K562 (cell line): Measurements from ENCODE around the gene TMEM207. TPM values are rescaled to one million over a fixed set of nuclear protein-coding genes. Genes with fewer than 3 reads are reported as not detected.

Experiments used
- ATAC-seq: fragments of 200-7000 bp; cut with Tn5 transposase; 3 replicates; pipeline ENCODE4 v1.9.1; 2020; ENCODE audit warnings: moderate library complexity
- Bru-seq: library from RNA; stranded (reverse); fragments of 400-500 nt; gene quantifications from one replicate; lab custom pipeline; 2021; lab: Mats Ljungman, UMichigan
- BruChase-seq, 2 experiments: library from RNA; stranded (reverse); fragments of 400-500 nt; gene quantifications; one replicate each; lab custom pipeline; 2021; lab: Mats Ljungman, UMichigan
- BruUV-seq: library from RNA; stranded (reverse); fragments of 400-500 nt; replicated peaks from 2 replicates; lab custom pipeline; 2021; lab: Mats Ljungman, UMichigan
- CTCF ChIA-PET: fragments of 300-600 bp; formaldehyde crosslinking; extraction: SDS; loops from one replicate; lab custom pipeline; 2021; ENCODE audit warnings: low intra/inter-chr PET ratio; lab: Yijun Ruan, JAX
- POLR2A ChIA-PET: fragments of 300-600, 350-650 bp; sonication (Branson Sonifier 250); formaldehyde crosslinking; extraction: SDS; loops from one replicate; lab custom pipeline; 2021; ENCODE audit warnings: antibody characterized with exemption, inconsistent platforms; lab: Yijun Ruan, JAX
- DNase-seq, 4 experiments: peaks; one replicate each; pipeline versions ENCODE4 v3.0.0 to v3.0.0-alpha.2; 2011 to 2018; ENCODE audit warnings: low spot score in 3 of 4, mixed read lengths in 3 of 4; ENCODE audit errors: extremely low read depth in 1 of 4
- FAIRE-seq: peaks from 2 replicates; lab custom pipeline; 2011; peaks lifted over from hg19 to GRCh38; lab: Jason Lieb, UNC
- H2AFZ ChIP-seq: 2 replicates; pipeline ENCODE4 v1.6.0; 2011; ENCODE audit warnings: low read depth, low read length, control low read depth, inconsistent platforms
- H3K27ac ChIP-seq: fragments of 200-600 bp; 3 replicates; pipeline ENCODE4 v1.8.0; 2011; ENCODE audit warnings: low read depth, mild to moderate bottlenecking, control low read depth, inconsistent platforms, low read length, moderate library complexity, mixed read lengths; ENCODE audit errors: extremely low read depth
- H3K27me3 ChIP-seq, 2 experiments: fragments of 300-600 bp in 1 of 2; 2 replicates in 1 of 2; 3 replicates in 1 of 2; pipeline versions ENCODE4 v1.6.0 to v1.8.0; 2011; ENCODE audit warnings: inconsistent platforms in 2 of 2, low read length in 2 of 2, mild to moderate bottlenecking in 1 of 2, mixed read lengths in 1 of 2, moderate library complexity in 1 of 2; ENCODE audit not compliant: control insufficient read depth in 2 of 2, insufficient read depth in 2 of 2
- H3K36me3 ChIP-seq: fragments of 300-600 bp; 3 replicates; pipeline ENCODE4 v1.8.0; 2011; ENCODE audit warnings: mild to moderate bottlenecking, low read length, inconsistent platforms; ENCODE audit not compliant: control insufficient read depth, insufficient read depth
- H3K4me1 ChIP-seq, 2 experiments: fragments of 200-600 bp in 1 of 2; replicated peaks in 1 of 2; 2 replicates in 1 of 2; 3 replicates in 1 of 2; pipeline versions ENCODE4 v1.5.1 to v1.8.0; 2011; ENCODE audit warnings: inconsistent platforms in 2 of 2, low read length in 2 of 2, mild to moderate bottlenecking in 1 of 2, mixed read lengths in 1 of 2, moderate library complexity in 1 of 2; ENCODE audit not compliant: control insufficient read depth in 2 of 2, insufficient read depth in 2 of 2
- H3K4me2 ChIP-seq: 2 replicates; pipeline ENCODE4 v1.6.1; 2011; ENCODE audit warnings: low read length, control low read depth, inconsistent platforms, mixed read lengths; ENCODE audit not compliant: insufficient read depth
- H3K4me3 ChIP-seq: fragments of 200-600 bp; sonication (generic), shearing (Covaris generic); 2 replicates; pipeline ENCODE4 v1.5.1; 2016; ENCODE audit warnings: control low read depth, inconsistent platforms
- H3K79me2 ChIP-seq: fragments of 200-600 bp; 3 replicates; pipeline ENCODE4 v1.8.0; 2011; ENCODE audit warnings: low read length, inconsistent platforms; ENCODE audit not compliant: control insufficient read depth, insufficient read depth
- H3K9ac ChIP-seq, 2 experiments: 2 replicates each; pipeline versions ENCODE4 v1.6.0 to v1.6.1; 2011; ENCODE audit warnings: low read depth in 2 of 2, low read length in 2 of 2, control low read depth in 1 of 2, inconsistent platforms in 1 of 2, mild to moderate bottlenecking in 1 of 2, mixed read lengths in 1 of 2; ENCODE audit not compliant: insufficient read depth in 1 of 2
- H3K9me1 ChIP-seq: one replicate; pipeline ENCODE4 v1.6.0; 2011; ENCODE audit warnings: inconsistent platforms, mild to moderate bottlenecking, low read length, moderate library complexity; ENCODE audit not compliant: control insufficient read depth, insufficient read depth
- H3K9me3 ChIP-seq: replicated peaks from 2 replicates; pipeline ENCODE4 v1.5.1; 2011; ENCODE audit warnings: low read depth, low read length, inconsistent platforms; ENCODE audit not compliant: control insufficient read depth, insufficient read depth
- H4K20me1 ChIP-seq: replicated peaks from 2 replicates; pipeline ENCODE4 v1.6.1; 2011; ENCODE audit warnings: low read length, inconsistent platforms, mixed read lengths; ENCODE audit not compliant: control insufficient read depth, insufficient read depth
- CBX2 ChIP-seq: fragments of 200-600 bp; sonication (generic); IDR thresholded peaks from one replicate; pipeline ENCODE4 v1.6.1; 2012; ENCODE audit warnings: mild to moderate bottlenecking, low read length, inconsistent platforms; ENCODE audit not compliant: insufficient read depth, poor library complexity, severe bottlenecking
- ERF ChIP-seq: fragments of 450-650 bp; formaldehyde crosslinking; IDR thresholded peaks from 2 replicates; pipeline ENCODE4 v1.4.0; 2020; ENCODE audit warnings: mild to moderate bottlenecking, mixed read lengths
- FOXP1 ChIP-seq: sonication (generic); formaldehyde crosslinking; IDR thresholded peaks from 2 replicates; pipeline ENCODE4 v1.8.0; 2022; ENCODE audit warnings: mild to moderate bottlenecking, missing genetic modification reagents
- RBM17 ChIP-seq: fragments of 200-400 bp; formaldehyde crosslinking; IDR thresholded peaks from 2 replicates; pipeline ENCODE4 v1.6.1; 2017; ENCODE audit warnings: low read depth, mild to moderate bottlenecking, low read length, borderline replicate concordance
- SREBF2 ChIP-seq: sonication (generic); formaldehyde crosslinking; IDR thresholded peaks from 2 replicates; pipeline ENCODE4 v1.4.0; 2020; ENCODE audit warnings: mild to moderate bottlenecking, missing genetic modification reagents
- THRAP3 ChIP-seq: fragments of 450-650 bp; IDR thresholded peaks from 2 replicates; pipeline ENCODE4 v1.6.1; 2016; ENCODE audit warnings: mild to moderate bottlenecking, inconsistent platforms, borderline replicate concordance
- ZBED1 ChIP-seq: IDR thresholded peaks from 2 replicates; pipeline ENCODE4 v1.6.1; 2014
- ZNF174 ChIP-seq: fragments of 250-450 bp; sonication (Bioruptor Pico); IDR thresholded peaks from 2 replicates; pipeline ENCODE4 v1.4.0; 2020; ENCODE audit warnings: mild to moderate bottlenecking
- WGBS: fragments of 100-300 bp; shearing (Covaris generic); methylation state at CpG from one replicate; pipeline ENCODE4 v1.1.6; 2016; ENCODE audit warnings: low coverage, mixed read lengths; ENCODE audit not compliant: insufficient coverage; ENCODE audit errors: missing lambda C conversion rate; 5-methylcytosine and 5-hydroxymethylcytosine counted together
- in situ Hi-C: fragments of 300-500 bp; cut with MboI; formaldehyde crosslinking; loops from 4 replicates; pipeline ENCODE4 v1.15.0; 2018; ENCODE audit warnings: inconsistent platforms, mixed read lengths
- intact Hi-C: fragments of 100-400 bp; cut with micrococcal nuclease; formaldehyde crosslinking; loops from 2 replicates; pipeline ENCODE4 v1.14.2; 2022
- long read RNA-seq, 3 experiments: library from polyadenylated mRNA in 2 of 3; library from RNA in 1 of 3; unstranded in 2 of 3; stranded (forward) in 1 of 3; transcript quantifications; one replicate each; pipeline ENCODE4 v2.0.0, GENCODE V29; 2019 to 2022
- polyA minus RNA-seq, 3 experiments: library from RNA; depleted of rRNA, polyadenylated mRNA; stranded (reverse); fragments of >200 nt; gene quantifications; 2 replicates each; pipeline ENCODE4 v1.2.3, GENCODE V29; 2011
- polyA plus RNA-seq, 8 experiments: library from polyadenylated mRNA; depleted of rRNA in 4 of 8; stranded (reverse) in 5 of 8; unstranded in 3 of 8; fragments of >200 nt; fragmentation: Nextera tagmentation in 2 of 8; fragmentation: Illumina TruSeq in 1 of 8; extraction: Ambion mirVana in 2 of 8; extraction: Trizol in 1 of 8; gene quantifications; 2 replicates each; pipeline versions ENCODE4 v1.2.1 to v1.2.3, GENCODE V29; 2011 to 2014; ENCODE audit warnings: inconsistent platforms in 1 of 8, missing spikeins in 1 of 8
- total RNA-seq, 7 experiments: library from RNA; depleted of rRNA in 6 of 7; stranded (reverse); fragments of >200 nt in 6 of 7; fragmentation: Illumina TruSeq in 2 of 7; extraction: Trizol in 2 of 7; gene quantifications; 2 replicates each; pipeline versions ENCODE4 v1.2.1 to v1.2.3, GENCODE V29; 2011 to 2021; ENCODE audit warnings: low replicate concordance in 1 of 7

The TMEM207 gene
- total RNA-seq (2011; cell fraction: chromatin; rRNA removed; ENCODE audit: low replicate concordance) = not detected in 2 replicates
- total RNA-seq (2011; cell fraction: nucleolus; rRNA removed) = not detected in 2 replicates
- 0.29 TPM in 1 of 2 replicates, not detected in the other for total RNA-seq (2011; cell fraction: nucleoplasm; rRNA removed)
- total RNA-seq (2014; rRNA removed) (0.08 TPM in 1 of 2 replicates, not detected in the other), total RNA-seq (2014; rRNA removed; fragmentation: Illumina TruSeq; extraction: Trizol) (0.07 TPM in 1 of 2 replicates, not detected in the other), total RNA-seq (2015; rRNA removed; fragmentation: Illumina TruSeq; extraction: Trizol) (not detected in 2 replicates), total RNA-seq (2021) (not detected in 2 replicates), polyA plus RNA-seq (2011; rRNA removed) (0.04 TPM in 1 of 2 replicates, not detected in the other), polyA plus RNA-seq (2014; fragmentation: Illumina TruSeq; extraction: Trizol) (0.10 and 0.14 TPM in 2 replicates), polyA plus RNA-seq (2014; fragmentation: Nextera tagmentation; extraction: Ambion mirVana) (under 1 TPM; 0.04 TPM), polyA plus RNA-seq (2014; rRNA removed) (not detected in 2 replicates), polyA minus RNA-seq (2011; rRNA and poly(A)+ RNA removed) (not detected in 2 replicates), Bru-seq, nascent RNA (percentile 17 among the genes with signal in this experiment), BruChase-seq, experiment 1, labeled RNA remaining after a 2-hour chase (percentile 21 among the genes with signal in this experiment), BruChase-seq, experiment 2, labeled RNA remaining after a 6-hour chase (percentile 18 among the genes with signal in this experiment)
- polyA plus RNA-seq (2011; cell fraction: cytosol; rRNA removed) = not detected in 2 replicates
- polyA plus RNA-seq (2011; cell fraction: nucleus; rRNA removed) = not detected in 2 replicates
- 0.11 TPM in 1 of 2 replicates, not detected in the other for polyA plus RNA-seq (2012)
- not detected in 2 replicates for polyA minus RNA-seq (2011; cell fraction: cytosol; rRNA and poly(A)+ RNA removed)
- polyA minus RNA-seq (2011; cell fraction: nucleus; rRNA and poly(A)+ RNA removed) = not detected in 2 replicates
- long read RNA-seq, experiment 1 = 0 reads
- long read RNA-seq, experiment 2 = 0 reads
- long read RNA-seq, experiment 3 = 0 reads

DNA sequence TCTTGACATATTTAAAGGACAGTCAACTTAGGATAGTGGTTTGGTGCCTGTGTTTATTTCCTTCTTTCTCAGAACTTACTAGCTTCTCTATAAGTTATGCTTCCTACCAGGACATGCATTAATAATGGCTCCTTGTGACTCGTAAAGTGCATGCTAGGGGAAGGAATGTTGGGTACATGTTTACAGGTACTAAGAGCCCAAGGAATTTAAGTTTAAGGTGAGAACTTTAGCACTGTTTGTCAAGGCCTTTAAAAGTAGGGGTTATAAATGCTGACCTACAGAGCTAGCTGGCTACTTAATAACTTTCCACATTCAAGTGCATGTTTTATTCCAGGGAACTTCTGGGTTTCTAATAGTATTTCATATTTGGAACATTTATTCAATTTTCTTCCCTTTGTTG is at the start of gene TMEM207:
TMEM207 (minus strand) TSS at position 101 of the 400 bp plus-strand sequence; CDS start at position 9, 92 bp downstream.
- no peaks in the 10 kb centered on the region for H3K9me1 ChIP-seq
- ChIA-PET CTCF (no interaction called here), POLR2A (no interaction called here)
- intact Hi-C loops (no loop called here), in situ Hi-C loops (no loop called here)
- H4K20me1 ChIP-seq = no peaks in the 10 kb centered on the region
- FAIRE-seq (no peak), ATAC-seq (no peak), DNase-seq (no peak)
- no peak within 1 kb of the TSS for H3K4me2 ChIP-seq
- no peak within 1 kb of the TSS for H3K27ac ChIP-seq
- no peaks in the 10 kb centered on the region for H3K79me2 ChIP-seq
- H3K27me3 ChIP-seq = no peaks in the 10 kb centered on the region
- WGBS = 0% methylated on average over 1 of the region's 1 CpG
- no peak within 1 kb of the TSS for H3K4me3 ChIP-seq
- H2AFZ ChIP-seq = no peak within 1 kb of the TSS
- H3K36me3 ChIP-seq = no peaks in the 10 kb centered on the region
- no peak within 1 kb of the TSS for H3K9ac ChIP-seq
- no peak for TF ChIP-seq THRAP3
- TF ChIP-seq CBX2 = no peak
- TF ChIP-seq FOXP1 (CRISPR knock-in tag) = no peak
- no peak for TF ChIP-seq SREBF2 (CRISPR knock-in tag)
- no peak for TF ChIP-seq RBM17
- TF ChIP-seq ZBED1 = no peak
- TF ChIP-seq ZNF174 = no peak
- TF ChIP-seq ERF = no peak
- no peaks in the 10 kb centered on the region for H3K4me1 ChIP-seq
- no peaks in the 10 kb centered on the region for H3K9me3 ChIP-seq
- BruUV-seq = no TSS peak
